ENCODE measurements around the gene GOLGA5.
"Not testable (repeated sequence)": the region's sequence is repeated elsewhere in the genome, so short reads cannot be mapped to it uniquely, and the experiment has no call there.

GOLGA5 gene

GRCh38 chr14:92780444-92781232 lies 13.5 kb upstream of the GOLGA5 start:
- DNase-seq: no peak

GRCh38 chr14:92781350-92781749 lies 12.8 kb upstream of the GOLGA5 start:
- DNase-seq: no peak

DNA sequence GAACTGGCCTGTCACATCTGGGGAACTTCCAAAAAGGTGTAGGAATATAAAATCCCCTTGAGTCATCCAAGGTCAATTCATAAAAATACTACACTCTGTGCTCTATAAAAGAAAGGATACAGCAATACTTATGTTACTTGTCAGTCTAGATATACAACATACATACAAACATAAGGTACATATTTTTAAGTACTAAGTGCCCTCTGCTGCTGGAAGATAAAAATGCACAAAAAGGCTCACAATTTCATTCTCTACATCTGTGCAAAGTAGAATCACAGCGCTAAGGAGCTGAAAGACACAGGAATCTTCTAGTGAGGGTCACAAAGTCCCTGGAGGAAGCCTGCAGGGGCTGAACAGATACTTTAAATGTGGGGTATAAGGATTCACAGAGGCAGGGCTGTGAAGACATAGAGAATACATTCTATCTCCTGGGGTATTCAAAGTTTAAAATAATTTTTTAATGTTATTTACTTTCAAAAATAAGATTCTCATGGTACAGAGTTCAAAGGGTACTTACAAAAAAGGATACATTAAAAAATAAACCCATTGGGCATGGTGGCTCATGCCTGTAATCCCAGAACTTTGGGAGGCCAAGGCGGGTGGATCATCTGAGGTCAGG lies 10.2 kb upstream of the GOLGA5 start:
- DNase-seq: no peak

DNA sequence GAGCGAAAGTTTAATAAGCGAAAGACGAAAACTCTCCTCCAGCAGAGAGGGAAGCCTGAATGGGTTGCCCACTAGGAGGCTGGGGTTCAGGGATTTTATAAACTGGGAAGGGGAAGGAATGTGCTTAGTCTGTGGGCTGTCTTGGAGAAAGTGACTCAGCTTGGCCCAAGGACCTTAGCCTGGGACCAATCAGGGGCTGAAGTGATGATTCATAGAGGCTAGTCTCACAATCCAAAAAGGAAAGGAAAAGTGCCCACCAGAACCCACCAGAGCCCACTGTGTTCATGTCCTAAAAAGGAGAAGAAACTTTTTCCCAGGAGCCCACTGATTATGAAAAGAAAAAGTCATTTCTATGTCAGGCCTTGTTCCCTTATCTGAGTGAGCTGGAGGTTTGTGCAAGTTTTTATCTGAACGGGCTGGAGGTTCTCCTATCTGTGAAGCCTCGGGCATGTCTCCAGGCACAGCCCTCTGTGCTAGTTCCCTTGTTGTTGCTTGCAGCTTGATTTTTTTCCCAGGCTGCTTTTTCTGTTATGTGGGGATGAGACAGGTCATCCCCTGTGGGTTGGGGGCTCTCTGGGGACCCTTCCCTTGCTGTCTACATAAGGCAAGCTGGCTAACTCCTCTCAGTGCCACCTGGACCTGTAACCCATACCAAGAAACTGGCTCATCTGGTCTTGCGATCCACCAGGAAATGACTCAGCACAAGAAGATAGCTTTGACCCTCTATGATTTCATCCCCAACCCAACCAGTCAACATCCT lies 8.3 kb upstream of the GOLGA5 start:
- DNase-seq: no peak

GRCh38 chr14:92786427-92786756 lies 7.7 kb upstream of the GOLGA5 start:
- no peak for DNase-seq

DNA sequence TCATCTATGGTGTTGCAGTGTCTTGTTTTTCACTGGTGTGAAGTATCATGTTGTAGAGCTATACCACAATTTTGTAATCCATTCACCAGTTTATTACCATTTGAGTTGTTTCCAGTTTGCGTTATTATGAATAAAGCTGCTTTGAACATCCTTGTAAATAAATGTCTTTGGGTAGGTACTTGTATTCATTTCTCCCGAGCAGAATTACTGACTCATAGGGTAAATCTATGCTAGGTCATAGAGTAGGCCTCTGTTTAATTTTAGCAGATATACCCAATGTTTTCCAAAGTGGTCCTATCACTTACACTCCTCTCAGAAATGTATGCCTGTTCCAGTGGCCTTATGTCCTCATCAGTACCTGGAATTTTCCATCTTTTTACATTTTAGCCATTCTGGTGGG lies 6.6 kb upstream of the GOLGA5 start:
- DNase-seq: no peak

DNA sequence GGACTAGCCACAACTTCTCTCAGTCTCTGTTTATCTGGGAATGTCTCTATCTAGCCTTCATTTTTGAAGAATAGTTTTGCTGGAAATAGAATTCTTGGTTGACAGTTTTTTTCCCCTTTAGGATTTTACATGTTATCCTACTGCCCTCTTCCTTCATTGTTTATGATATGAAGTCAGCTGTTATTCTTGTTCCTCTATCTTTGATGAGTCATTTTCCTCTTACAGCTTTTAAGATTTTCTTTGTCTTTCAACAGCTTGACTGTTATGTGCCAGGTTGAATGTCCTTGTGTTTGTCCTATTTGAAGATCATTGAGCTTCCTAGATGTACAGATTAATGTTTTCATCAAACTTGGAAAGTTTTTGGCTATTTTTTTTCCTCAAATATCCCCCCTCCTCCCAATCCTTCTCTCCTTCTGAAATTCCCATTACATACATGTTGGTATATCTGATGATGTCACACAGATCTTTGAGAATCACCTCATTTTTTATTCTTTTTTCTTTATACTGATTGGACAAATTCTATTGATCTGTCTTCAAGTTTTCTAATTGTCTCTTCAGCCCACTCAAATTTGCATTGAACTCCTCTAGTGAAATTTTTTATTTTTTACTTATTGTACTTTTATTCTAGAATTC lies 4.5 kb upstream of the GOLGA5 start:
- no peak for DNase-seq

DNA sequence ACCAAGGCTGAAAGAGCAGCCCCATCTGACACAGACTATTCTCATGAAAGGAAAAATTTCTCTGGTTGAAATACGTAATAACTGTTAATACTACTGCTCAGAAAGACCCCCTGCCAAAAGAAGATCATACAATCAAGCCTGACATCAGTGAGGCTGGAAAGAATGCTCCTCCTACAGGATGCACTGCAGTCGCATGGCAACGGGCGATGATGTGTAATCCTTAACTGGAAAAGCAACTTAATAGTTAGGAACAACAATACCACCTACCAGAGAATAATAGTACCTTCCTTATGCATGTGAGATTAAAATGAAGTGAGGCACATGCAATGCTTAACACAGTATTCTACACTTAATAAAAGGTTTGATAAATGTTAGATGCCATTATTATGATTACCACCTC lies 1.2 kb upstream of the GOLGA5 start:
- no peak for DNase-seq

DNA sequence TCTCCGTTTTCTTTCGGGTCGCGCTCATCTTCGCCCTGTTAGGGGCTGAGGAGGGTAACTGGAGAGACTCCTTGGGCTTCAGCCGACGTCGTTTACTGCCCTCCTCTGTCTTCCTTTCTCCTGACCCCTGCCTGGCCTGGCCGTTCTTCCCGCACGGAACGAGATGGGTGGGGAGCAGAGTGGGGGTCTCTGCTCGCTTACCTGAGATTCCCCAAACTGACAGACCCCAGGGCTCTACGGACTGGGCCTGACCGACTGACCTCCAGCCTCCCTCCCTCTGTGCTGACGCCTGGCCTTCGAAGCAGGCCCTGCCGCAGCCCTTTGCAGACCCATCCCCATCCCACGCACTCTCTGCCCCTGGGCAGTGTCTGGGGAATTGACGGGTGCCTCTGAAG lies 439 bp downstream of the GOLGA5 start:
- DNase-seq: no peak

GRCh38 chr14:92794961-92795360 lies 856 bp downstream of the GOLGA5 start:
- DNase-seq: no peak

- DNase-seq: no peak
Measured at GRCh38 chr14:92797935-92798653, 4.0 kb downstream of the GOLGA5 start.

- no peak for DNase-seq
Measured at GRCh38 chr14:92798811-92799210, 4.7 kb downstream of the GOLGA5 start.

DNA sequence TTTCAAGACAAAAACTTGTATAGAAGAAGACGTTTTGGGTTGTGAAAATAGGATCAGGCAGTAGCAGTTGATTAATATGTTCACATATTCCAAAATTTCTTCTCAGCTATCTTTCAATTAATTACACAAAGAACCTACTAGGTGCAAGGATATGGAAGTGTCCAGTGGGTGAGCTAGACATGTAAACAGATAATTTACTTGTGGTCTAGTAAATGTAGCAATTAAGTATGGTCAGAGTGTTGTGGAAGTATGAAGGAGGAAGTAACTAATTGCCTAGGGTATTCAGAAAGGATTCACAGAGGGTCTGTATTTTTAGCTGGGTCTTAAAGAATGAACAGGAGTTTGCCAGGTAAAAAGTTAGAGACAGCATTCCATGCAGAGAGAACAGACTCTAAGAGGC lies 5.9 kb downstream of the GOLGA5 start:
- DNase-seq: no peak

- DNase-seq: no peak
Measured at GRCh38 chr14:92800525-92800924, 6.4 kb downstream of the GOLGA5 start.

GRCh38 chr14:92801917-92802316 lies 7.8 kb downstream of the GOLGA5 start:
- no peak for DNase-seq

DNA sequence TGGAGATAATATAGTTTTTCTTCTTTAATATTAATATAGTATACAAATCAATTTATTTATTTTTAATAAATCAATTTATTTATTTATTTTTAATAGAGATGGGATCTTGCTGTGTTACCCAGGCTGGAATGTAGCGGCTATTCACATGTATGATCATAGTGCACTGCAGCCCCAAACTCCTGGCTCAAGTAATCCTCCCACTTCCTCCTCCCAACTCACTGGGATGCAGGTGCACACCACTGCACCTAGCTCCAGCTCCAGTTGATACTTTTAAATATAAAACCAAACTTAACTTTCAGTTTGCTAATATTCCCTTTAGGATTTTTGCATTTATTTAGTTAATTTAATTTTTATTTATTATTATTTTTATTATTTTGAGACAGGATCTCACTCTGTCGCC lies 8.6 kb downstream of the GOLGA5 start:
- DNase-seq: no peak

- DNase-seq: no peak
Measured at GRCh38 chr14:92813201-92813600, 19.1 kb downstream of the GOLGA5 start.

DNA sequence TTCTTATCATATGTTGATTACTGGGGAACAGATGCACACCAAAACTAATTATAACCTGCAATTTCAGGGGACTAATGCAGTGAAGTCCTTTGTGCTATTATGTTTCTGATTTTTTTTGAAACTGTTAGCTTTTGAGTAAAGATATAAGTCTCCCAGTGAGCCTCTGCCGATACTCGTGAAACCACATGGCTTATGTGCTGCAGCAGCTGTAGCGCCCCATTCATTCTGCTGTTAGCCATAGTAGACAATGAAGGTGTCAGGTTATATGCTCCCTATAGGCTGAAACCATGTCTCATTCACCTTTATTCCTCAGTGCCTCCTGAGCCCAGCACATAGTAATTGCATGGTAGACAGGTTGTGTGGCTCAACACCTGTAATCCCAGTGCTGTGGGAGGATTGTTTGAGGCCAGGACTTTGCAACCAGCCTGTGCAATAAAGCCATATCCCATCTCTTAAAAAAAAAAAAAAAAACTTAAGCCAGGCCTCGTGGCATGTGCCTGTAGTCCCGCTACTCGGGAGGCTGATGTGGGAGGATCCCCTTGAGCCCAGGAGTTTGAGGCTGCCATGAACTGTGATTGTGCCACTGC lies 25.0 kb downstream of the GOLGA5 start:
- DNase-seq: no peak

DNA sequence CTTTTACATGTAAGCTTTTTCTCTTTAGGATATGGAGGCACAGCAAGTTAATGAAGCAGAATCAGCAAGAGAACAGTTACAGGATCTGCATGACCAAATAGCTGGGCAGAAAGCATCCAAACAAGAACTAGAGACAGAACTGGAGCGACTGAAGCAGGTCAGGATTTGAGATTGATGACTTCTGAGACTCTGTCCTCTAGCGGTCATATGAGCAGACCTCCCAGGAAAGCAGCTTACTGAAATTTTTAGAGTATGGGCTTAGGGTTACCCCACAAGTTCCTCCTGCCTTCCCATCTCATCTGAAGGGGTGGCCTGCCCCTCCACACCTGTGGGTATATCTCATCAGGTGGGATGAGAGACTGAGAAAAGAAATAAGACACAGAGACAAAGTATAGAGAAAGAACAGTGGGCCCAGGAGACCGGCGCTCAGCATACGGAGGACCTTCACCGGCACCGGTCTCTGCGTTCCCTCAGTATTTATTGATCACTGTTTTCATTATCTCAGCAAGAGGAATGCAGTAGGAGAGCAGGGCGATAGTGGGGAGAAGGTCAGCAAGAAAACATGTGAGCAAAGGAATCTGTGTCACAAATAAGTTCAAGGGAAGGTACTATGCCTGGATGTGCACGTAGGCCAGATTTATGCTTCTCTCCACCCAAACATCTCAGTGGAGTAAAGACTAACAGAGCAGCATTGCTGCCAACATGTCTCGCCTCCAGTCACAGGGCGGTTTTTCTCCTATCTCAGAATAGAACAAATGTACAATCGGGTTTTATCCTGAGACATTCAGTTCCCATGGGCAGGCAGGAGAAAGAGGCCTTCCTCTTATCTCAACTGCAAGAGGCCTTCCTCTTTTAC lies 25.8 kb downstream of the GOLGA5 start:
- not testable (repeated sequence) for DNase-seq

GRCh38 chr14:92820536-92820840 lies 26.4 kb downstream of the GOLGA5 start:
- DNase-seq: not testable (repeated sequence)

GRCh38 chr14:92830902-92831301 lies 36.8 kb downstream of the GOLGA5 start:
- no peak for DNase-seq

Data from activated naive CD4-positive, alpha-beta T cell treated with Interleukin-2 at 50 U/mL for 16 hours (primary cell).